ENCODE measurements around the gene CD244.

DNA sequence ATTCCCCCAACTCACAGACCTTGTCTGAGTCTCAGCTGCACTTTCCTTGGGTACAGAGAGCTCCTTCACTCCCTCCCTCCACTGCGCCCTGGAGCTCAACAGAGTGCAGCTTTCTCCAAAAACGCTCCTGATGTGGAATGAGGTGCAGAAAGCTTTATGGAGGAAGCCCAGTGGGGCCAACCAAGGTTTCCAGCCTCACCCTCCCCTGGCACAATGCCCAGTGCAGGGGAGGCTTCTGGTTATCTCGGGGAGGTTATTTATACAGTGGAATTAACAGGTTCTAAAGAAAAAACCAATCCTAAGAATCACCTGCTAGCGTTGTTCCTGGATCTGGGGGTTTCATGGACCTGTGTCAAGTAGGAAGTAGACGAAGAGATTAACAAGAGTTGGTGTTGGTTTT lies 22.4 kb upstream of the CD244 start, which contains the start of gene ITLN1:
- TF ChIP-seq CTCF (conservative IDR thresholded peaks at IDR 0.05) (no peak), EZH2 (IDR thresholded peaks at IDR 0.05; ENCODE audit: low read depth) (no peak)

All from PC-9 (cell line).